Left lung (tissue), 14 donors: ENCODE data around the gene RGS11. TPM values are rescaled to one million over a fixed set of nuclear protein-coding genes. Genes with fewer than 3 reads are reported as not detected.

Experiments
- ATAC-seq: fragments of 200-7000 bp; cut with Tn5 transposase; one replicate; pipeline ENCODE4 v1.9.1; 2020; ENCODE audit warnings: moderate library complexity
- DNase-seq, 4 donors: peaks; one replicate each; pipeline ENCODE4 v3.0.0-alpha.2; 2013 to 2020
- H3K27ac ChIP-seq, 2 donors: fragments of 200-600 bp; sonication (generic) in 1 of 2; one replicate each; pipeline versions ENCODE4 v1.5.0 to v1.8.0; 2020 to 2021
- H3K27me3 ChIP-seq, 2 donors: fragments of 200-600 bp; sonication (generic) in 1 of 2; one replicate each; pipeline versions ENCODE4 v1.5.0 to v1.8.0; 2020 to 2021
- H3K36me3 ChIP-seq, 2 donors: fragments of 200-600 bp; sonication (generic) in 1 of 2; one replicate each; pipeline versions ENCODE4 v1.5.0 to v1.8.0; 2020 to 2021
- H3K4me1 ChIP-seq, 2 donors: fragments of 200-600 bp; one replicate each; pipeline ENCODE4 v1.8.0; 2021
- H3K4me3 ChIP-seq, 2 donors: fragments of 200-600 bp; sonication (generic) in 1 of 2; one replicate each; pipeline versions ENCODE4 v1.5.0 to v1.8.0; 2020 to 2021; ENCODE audit warnings: mild to moderate bottlenecking in 1 of 2
- H3K9me3 ChIP-seq, 2 donors: fragments of 200-600 bp; sonication (generic) in 1 of 2; one replicate each; pipeline versions ENCODE4 v1.5.0 to v1.8.0; 2020 to 2021
- intact Hi-C, 2 donors: fragments of 100-400 bp; cut with DNase I; formaldehyde crosslinking; loops; one replicate each; pipeline versions ENCODE4 v1.11.2 to v1.14.2; 2022
- long read RNA-seq, 12 donors: library from polyadenylated mRNA in 2 of 12; unstranded in 2 of 12; transcript quantifications; one replicate each; pipeline ENCODE4 v2.0.0 and lab custom pipeline, GENCODE V29; 2019 to 2026
- polyA plus RNA-seq, 6 donors: library from polyadenylated mRNA; unstranded; fragments of 120-200 nt; gene quantifications; one replicate each; pipeline ENCODE4 v1.2.1, GENCODE V29; 2013; ENCODE audit not compliant: insufficient read length in 6 of 6
- total RNA-seq, 2 donors: library from RNA; stranded (reverse); fragmentation: NEBNext Ultra II Directional; extraction: Animal tissue kit (Norgen Biotek cat#: 25700); gene quantifications; one replicate each; pipeline ENCODE4 v1.2.1, GENCODE V29; 2021
- TF ChIP-seq, protein P1 (sequence below), 2 donors: fragments of 200-600 bp; sonication (generic) in 1 of 2; IDR thresholded peaks; one replicate each; pipeline versions ENCODE4 v1.5.0 to v1.8.0; 2021; ENCODE audit warnings: antibody characterized with exemption in 2 of 2
- donor health status: DM: no; HTN: yes; CAD: no.
- donor health status: DM: no; HTN: no; CAD: no.

Gene RGS11
- total RNA-seq (1 to 10 TPM; 3.9 to 8.3 TPM), polyA plus RNA-seq (1 to 10 TPM; 1.8 to 6.0 (median 3.7) TPM)
- long read RNA-seq, donor 1, result 0 reads
- long read RNA-seq, donor 2, result 0 reads
- long read RNA-seq, donor 3, result 0 reads
- long read RNA-seq, donor 4, partial matches to known transcripts, result 1 of 1 reads
- long read RNA-seq, donor 4, other reads (novel, unspliced or antisense), result 0 of 1 reads
- long read RNA-seq, donor 5, result 0 reads
- long read RNA-seq, donor 6, result 0 reads
- long read RNA-seq, donor 7, result 0 reads
- long read RNA-seq, donor 8, result 0 reads
- long read RNA-seq, donor 9, result 0 reads
- long read RNA-seq, donor 10, result 0 reads
- long read RNA-seq, donor 11, result 0 reads
- long read RNA-seq, donor 12, result 0 reads

DNA sequence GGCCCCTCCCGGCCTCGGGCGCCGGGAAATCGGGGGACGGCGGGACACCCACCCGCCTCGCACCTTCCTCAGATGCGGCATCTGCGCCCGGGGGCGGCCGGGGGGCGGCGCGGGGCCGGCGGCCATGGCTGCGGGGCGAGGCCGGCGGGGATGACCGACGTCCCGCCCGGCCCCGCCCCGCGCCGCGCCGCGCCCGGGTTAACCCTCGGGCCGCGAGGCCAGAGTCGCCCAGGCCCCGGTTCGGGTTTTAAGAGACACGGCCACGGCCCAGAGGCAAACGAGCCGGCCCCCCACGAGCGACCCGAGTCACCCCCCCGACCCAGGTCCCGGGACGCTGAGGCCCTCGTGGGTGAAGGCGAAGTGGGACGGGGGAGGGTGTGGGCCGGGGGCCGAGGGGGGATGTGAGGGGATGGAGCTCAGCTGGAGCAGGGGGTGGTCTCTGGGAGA is at the start of gene RGS11:
TSS of gene RGS11 (minus strand) at position 159 of the 447 bp plus-strand sequence. CDS start at position 126, 33 bp downstream.
- no peaks in the 10 kb centered on the region for H3K9me3 ChIP-seq
- DNase-seq (no peak), ATAC-seq (no peak)
- intact Hi-C loops, result no loop called here
- TF ChIP-seq, protein P1, sequence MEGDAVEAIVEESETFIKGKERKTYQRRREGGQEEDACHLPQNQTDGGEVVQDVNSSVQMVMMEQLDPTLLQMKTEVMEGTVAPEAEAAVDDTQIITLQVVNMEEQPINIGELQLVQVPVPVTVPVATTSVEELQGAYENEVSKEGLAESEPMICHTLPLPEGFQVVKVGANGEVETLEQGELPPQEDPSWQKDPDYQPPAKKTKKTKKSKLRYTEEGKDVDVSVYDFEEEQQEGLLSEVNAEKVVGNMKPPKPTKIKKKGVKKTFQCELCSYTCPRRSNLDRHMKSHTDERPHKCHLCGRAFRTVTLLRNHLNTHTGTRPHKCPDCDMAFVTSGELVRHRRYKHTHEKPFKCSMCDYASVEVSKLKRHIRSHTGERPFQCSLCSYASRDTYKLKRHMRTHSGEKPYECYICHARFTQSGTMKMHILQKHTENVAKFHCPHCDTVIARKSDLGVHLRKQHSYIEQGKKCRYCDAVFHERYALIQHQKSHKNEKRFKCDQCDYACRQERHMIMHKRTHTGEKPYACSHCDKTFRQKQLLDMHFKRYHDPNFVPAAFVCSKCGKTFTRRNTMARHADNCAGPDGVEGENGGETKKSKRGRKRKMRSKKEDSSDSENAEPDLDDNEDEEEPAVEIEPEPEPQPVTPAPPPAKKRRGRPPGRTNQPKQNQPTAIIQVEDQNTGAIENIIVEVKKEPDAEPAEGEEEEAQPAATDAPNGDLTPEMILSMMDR (IDR thresholded peaks at IDR 0.05), result no peak
- H3K27ac ChIP-seq, result no peak within 1 kb of the TSS
- peaks cover 19 to 97% of the 10 kb centered on the region in 2 donors for H3K27me3 ChIP-seq
- H3K4me3 ChIP-seq, result peak within 1 kb of the TSS; percentile 22 to 29
- peaks cover 8 to 16% of the 10 kb centered on the region in 2 donors for H3K4me1 ChIP-seq
- H3K36me3 ChIP-seq, result no peaks in the 10 kb centered on the region

DNA sequence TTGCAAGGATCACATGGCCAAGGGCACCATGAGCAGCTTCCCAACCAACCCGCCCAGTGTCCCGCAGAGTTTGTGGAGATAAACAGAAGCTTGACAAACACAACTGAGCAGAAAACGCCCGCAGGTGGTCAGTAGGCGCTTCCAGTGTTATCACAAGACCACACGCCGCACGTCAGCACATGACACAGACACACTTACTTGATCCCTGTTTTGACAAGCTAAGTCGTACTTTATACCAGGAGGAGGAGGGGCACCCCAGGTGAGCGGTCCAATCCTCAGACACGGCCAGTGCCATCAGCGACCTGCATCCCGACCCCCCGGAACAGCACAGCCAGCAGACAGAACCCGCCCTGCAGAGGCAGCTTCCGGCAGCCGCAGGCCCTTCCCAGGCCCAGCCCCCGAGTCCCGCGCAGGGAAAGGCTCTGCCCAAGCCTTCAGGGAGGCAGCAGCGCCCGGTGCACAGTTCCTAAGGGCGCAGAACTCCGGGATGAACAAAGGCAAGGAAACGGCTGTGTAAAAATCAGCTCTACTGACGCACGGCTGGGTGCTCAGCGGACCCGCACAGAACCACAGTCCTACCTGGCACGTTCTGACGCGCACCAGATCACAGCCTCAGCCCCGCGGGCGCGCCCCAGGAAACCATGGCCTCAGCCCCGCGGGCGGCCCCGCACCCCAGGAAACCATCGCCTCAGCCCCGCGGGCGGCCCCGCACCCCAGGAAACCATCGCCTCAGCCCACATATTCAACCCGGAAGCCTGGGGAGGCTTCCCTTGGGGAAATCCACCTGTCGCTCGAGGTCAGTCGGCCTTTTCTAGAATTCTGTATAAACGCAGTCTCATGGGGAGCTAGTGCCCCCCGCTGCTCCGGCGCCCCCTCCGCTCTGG is 48.9 kb upstream of the RGS11 start:
- TF ChIP-seq, protein P1 (IDR thresholded peaks at IDR 0.05), result no peak
- ATAC-seq, result no peak
- no peaks in the 10 kb centered on the region for H3K36me3 ChIP-seq
- peaks cover 19 to 52% of the 10 kb centered on the region in 2 donors for H3K4me1 ChIP-seq
- H3K27me3 ChIP-seq, result no peaks in the 10 kb centered on the region
- intact Hi-C loops, result no loop called here
- peak overlapping the region in 1 of 2 donors; percentile 15 for H3K4me3 ChIP-seq
- DNase-seq, result no peak
- no peaks in the 10 kb centered on the region for H3K9me3 ChIP-seq
- H3K27ac ChIP-seq, result peak overlapping the region in 1 of 2 donors; percentile 72

DNA sequence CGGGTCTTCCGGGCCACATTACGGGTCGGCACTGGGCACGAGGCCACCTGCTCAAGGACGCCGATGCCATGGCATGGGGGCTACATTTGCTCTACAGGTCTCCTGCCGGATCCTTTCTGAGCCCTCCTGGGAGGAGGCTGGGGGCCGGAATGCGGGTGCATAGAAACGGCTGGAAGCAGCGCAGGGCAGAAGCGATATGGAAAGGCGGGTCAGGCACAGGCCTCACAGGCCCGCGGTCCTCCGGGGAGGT is 48.4 kb upstream of the RGS11 start:
- Histone ChIP-seq H3K4me3 (no peak overlapping the region), H3K9me3 (no peaks in the 10 kb centered on the region), H3K4me1 (peaks cover 19 to 52% of the 10 kb centered on the region in 2 donors), H3K36me3 (peaks cover 0 to 5% of the 10 kb centered on the region in 2 donors), H3K27me3 (no peaks in the 10 kb centered on the region), H3K27ac (no peak overlapping the region)
- no peak for ATAC-seq
- DNase-seq, result no peak
- intact Hi-C loops, result no loop called here
- TF ChIP-seq, protein P1 (IDR thresholded peaks at IDR 0.05), result no peak

DNA sequence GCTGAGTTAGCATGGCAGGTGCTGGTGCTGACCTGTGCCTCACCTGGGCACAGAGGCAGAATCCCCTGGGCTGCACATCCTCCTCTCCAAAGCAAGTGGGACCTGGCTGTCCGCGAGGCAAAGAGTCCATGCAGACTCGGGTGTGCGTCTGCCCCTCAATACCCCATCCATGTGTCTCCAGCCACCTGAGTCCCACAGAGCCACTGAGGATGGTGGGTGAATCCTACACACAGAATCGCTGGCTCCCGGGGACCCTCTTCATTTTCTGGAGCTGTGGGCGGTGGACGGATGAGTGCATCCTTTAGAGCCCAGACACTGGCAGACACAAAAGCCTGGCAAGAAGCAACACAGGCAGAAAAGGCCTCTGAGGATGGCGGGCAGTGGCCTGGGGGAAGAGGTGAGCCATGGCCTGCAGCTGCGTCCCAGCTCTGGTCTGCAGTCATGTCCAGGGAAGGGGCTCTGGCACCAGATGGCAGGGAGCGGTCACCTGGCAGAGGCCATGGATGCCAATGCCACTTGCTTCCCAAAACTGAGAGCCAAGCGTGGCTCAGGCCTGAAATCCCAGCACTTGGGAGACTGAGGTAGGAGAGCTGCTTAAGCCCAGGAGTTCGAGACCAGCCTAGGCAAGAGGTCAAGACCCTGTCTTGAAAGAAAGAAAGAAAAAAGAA is 46.9 kb upstream of the RGS11 start:
- no peaks in the 10 kb centered on the region for H3K27me3 ChIP-seq
- no peaks in the 10 kb centered on the region for H3K9me3 ChIP-seq
- H3K4me1 ChIP-seq, result peaks cover 12 to 40% of the 10 kb centered on the region in 2 donors
- no peak for ATAC-seq
- H3K4me3 ChIP-seq, result no peak overlapping the region
- DNase-seq, result no peak
- intact Hi-C loops, result no loop called here
- TF ChIP-seq, protein P1 (IDR thresholded peaks at IDR 0.05), result no peak
- no peak overlapping the region for H3K27ac ChIP-seq
- peaks cover 0 to 20% of the 10 kb centered on the region in 2 donors for H3K36me3 ChIP-seq
